CD14-positive monocyte (primary cell): ENCODE data around the gene SETD6. TPM values are rescaled to one million over a fixed set of nuclear protein-coding genes. Genes with fewer than 3 reads are reported as not detected.

Experiments used
- DNase-seq, 3 donors: peaks; one replicate each; pipeline ENCODE4 v3.0.0-alpha.2; 2011 to 2022
- H2AFZ ChIP-seq: 2 replicates; pipeline ENCODE4 v1.6.0; 2012; ENCODE audit warnings: mild to moderate bottlenecking, low read depth, low read length, inconsistent platforms; ENCODE audit not compliant: insufficient read depth, poor library complexity, severe bottlenecking
- H3K27ac ChIP-seq, 2 donors: 1 replicate in 1 of 2; 2 replicates in 1 of 2; pipeline ENCODE4 v1.5.1; 2012 to 2013; ENCODE audit warnings: low read length in 2 of 2, control low read depth in 1 of 2, inconsistent platforms in 1 of 2, low read depth in 1 of 2, mild to moderate bottlenecking in 1 of 2
- H3K27me3 ChIP-seq, 2 donors: one replicate each; pipeline versions ENCODE4 v1.6.0 to v1.6.1; 2011 to 2013; ENCODE audit warnings: low read length in 2 of 2; ENCODE audit not compliant: control insufficient read depth in 2 of 2, insufficient read depth in 2 of 2
- H3K36me3 ChIP-seq, 2 donors: replicated peaks in 1 of 2; 1 replicate in 1 of 2; 2 replicates in 1 of 2; pipeline versions ENCODE4 v1.5.1 to v1.6.1; 2012 to 2013; ENCODE audit warnings: low read length in 2 of 2, control low read depth in 1 of 2, inconsistent platforms in 1 of 2, mild to moderate bottlenecking in 1 of 2; ENCODE audit not compliant: insufficient read depth in 2 of 2, control insufficient read depth in 1 of 2
- H3K4me1 ChIP-seq, 2 donors: 1 replicate in 1 of 2; 2 replicates in 1 of 2; pipeline versions ENCODE4 v1.5.1 to v1.6.1; 2012 to 2013; ENCODE audit warnings: low read length in 2 of 2, control low read depth in 1 of 2, inconsistent platforms in 1 of 2, mild to moderate bottlenecking in 1 of 2, moderate library complexity in 1 of 2; ENCODE audit not compliant: insufficient read depth in 2 of 2, control insufficient read depth in 1 of 2
- H3K4me2 ChIP-seq: replicated peaks from 2 replicates; pipeline ENCODE3; 2012; ENCODE audit warnings: low read length, moderate library complexity, mild to moderate bottlenecking; ENCODE audit not compliant: poor library complexity, severe bottlenecking; ENCODE audit errors: extremely low read depth
- H3K4me3 ChIP-seq, 3 experiments: fragments of 200-600 bp in 1 of 3; sonication (generic) in 1 of 3; replicated peaks in 1 of 3; 1 replicate in 2 of 3; 2 replicates in 1 of 3; pipeline ENCODE4 v1.5.1; 2011 to 2013; ENCODE audit warnings: low read length in 3 of 3, mild to moderate bottlenecking in 3 of 3, control low read depth in 2 of 3, low read depth in 2 of 3, inconsistent platforms in 1 of 3, moderate library complexity in 1 of 3
- H3K79me2 ChIP-seq: 2 replicates; pipeline ENCODE4 v1.6.0; 2012; ENCODE audit warnings: mild to moderate bottlenecking, control low read depth, inconsistent platforms, low read length, moderate library complexity; ENCODE audit not compliant: insufficient read depth
- H3K9ac ChIP-seq: 2 replicates; pipeline ENCODE4 v1.6.0; 2017; ENCODE audit warnings: low read length, mild to moderate bottlenecking; ENCODE audit not compliant: insufficient read depth, poor library complexity, severe bottlenecking
- H3K9me3 ChIP-seq, 2 donors: replicated peaks in 1 of 2; 1 replicate in 1 of 2; 2 replicates in 1 of 2; pipeline versions ENCODE4 v1.5.1 to v1.6.1; 2012 to 2013; ENCODE audit warnings: low read length in 2 of 2, control low read depth in 1 of 2; ENCODE audit not compliant: control insufficient read depth in 1 of 2, insufficient read depth in 1 of 2
- H4K20me1 ChIP-seq: 2 replicates; pipeline ENCODE4 v1.6.0; 2012; ENCODE audit warnings: mild to moderate bottlenecking, low read length, control low read depth, moderate library complexity; ENCODE audit not compliant: insufficient read depth
- H3K27ac Mint-ChIP-seq, 7 donors: one replicate each; pipeline ENCODE4 v1.8.0; 2020; ENCODE audit warnings: mild to moderate bottlenecking in 7 of 7, mixed read lengths in 7 of 7, moderate library complexity in 6 of 7, inconsistent platforms in 2 of 7
- H3K27me3 Mint-ChIP-seq, 3 donors: one replicate each; pipeline ENCODE4 v1.8.0; 2021 to 2022; ENCODE audit warnings: low read depth in 3 of 3, mild to moderate bottlenecking in 3 of 3, mixed read lengths in 3 of 3, moderate library complexity in 3 of 3, inconsistent platforms in 1 of 3
- H3K36me3 Mint-ChIP-seq, 2 donors: one replicate each; pipeline ENCODE4 v1.8.0; 2020; ENCODE audit warnings: mixed read lengths in 2 of 2, inconsistent platforms in 1 of 2, mild to moderate bottlenecking in 1 of 2
- H3K4me1 Mint-ChIP-seq: one replicate; pipeline ENCODE4 v1.8.0; 2020; ENCODE audit warnings: mild to moderate bottlenecking, mixed read lengths
- H3K4me3 Mint-ChIP-seq, 2 donors: one replicate each; pipeline ENCODE4 v1.8.0; 2020; ENCODE audit warnings: mild to moderate bottlenecking in 2 of 2, mixed read lengths in 2 of 2, moderate library complexity in 1 of 2
- H3K9me3 Mint-ChIP-seq, 7 donors: one replicate each; pipeline ENCODE4 v1.8.0; 2020 to 2022; ENCODE audit warnings: mixed read lengths in 7 of 7, mild to moderate bottlenecking in 6 of 7, moderate library complexity in 6 of 7, inconsistent platforms in 2 of 7
- WGBS: methylation state at CpG from one replicate; pipeline ENCODE4 v1.1.5; 2013; ENCODE audit warnings: missing lambda C conversion rate; ENCODE audit not compliant: insufficient coverage; 5-methylcytosine and 5-hydroxymethylcytosine counted together
- intact Hi-C, 2 donors: fragments of 100-400 bp; cut with micrococcal nuclease; formaldehyde crosslinking; loops; one replicate each; pipeline versions ENCODE4 v1.15.0 to v1.15.1; 2023
- polyA plus RNA-seq, 3 donors: library from polyadenylated mRNA; depleted of rRNA in 1 of 3; unstranded in 2 of 3; stranded (reverse) in 1 of 3; fragments of 300-500 nt in 2 of 3; fragments of >200 nt in 1 of 3; fragmentation: Illumina TruSeq in 2 of 3; gene quantifications; 1 replicate in 2 of 3; 2 replicates in 1 of 3; pipeline ENCODE4 v1.2.3, GENCODE V29; 2012 to 2021
- TF ChIP-seq, protein P1 (sequence below): fragments of 200-600 bp; IDR thresholded peaks from one replicate; pipeline ENCODE4 v1.8.0; 2022; ENCODE audit warnings: antibody characterized with exemption, mild to moderate bottlenecking

Gene SETD6
- polyA plus RNA-seq, 3 donors: 2.5 to 13.7 (median 3.4) TPM

DNA sequence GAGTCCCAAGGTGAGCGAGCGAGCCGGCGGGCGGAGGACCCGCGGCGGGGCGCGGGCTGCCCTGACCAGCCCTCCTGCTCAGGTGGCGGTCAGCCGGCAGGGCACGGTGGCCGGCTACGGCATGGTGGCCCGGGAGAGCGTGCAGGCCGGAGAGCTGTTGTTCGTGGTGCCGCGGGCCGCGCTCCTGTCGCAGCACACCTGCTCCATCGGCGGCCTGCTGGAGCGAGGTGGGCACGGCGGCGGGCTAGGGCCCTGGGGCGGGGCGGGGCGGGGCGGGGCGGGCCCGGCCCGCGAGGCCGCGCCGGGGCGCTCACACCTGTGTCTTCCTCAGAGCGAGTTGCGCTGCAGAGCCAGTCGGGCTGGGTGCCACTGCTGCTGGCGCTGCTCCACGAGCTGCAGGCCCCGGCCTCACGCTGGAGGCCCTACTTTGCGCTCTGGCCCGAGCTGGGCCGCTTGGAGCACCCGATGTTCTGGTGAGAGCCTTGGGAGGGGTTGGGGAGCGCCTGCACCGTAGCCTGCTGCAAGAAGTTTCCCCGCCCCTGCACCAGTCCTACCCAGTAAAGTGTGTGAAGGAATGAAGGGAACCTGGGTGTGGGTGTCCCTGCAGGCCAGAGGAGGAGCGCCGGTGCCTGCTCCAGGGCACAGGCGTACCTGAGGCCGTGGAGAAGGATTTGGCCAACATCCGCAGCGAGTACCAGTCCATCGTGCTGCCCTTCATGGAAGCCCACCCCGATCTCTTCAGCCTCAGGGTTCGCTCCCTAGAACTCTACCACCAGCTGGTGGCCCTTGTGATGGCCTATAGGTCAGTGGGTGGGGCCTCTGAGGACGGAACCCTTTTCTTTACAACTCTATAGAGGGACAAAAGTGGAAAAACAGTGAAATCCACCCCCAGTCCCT lies 802 bp downstream of the SETD6 start:
- peaks cover 0 to 2% (median 0%) of the 10 kb centered on the region in 3 donors for H3K27me3 Mint-ChIP-seq
- H3K4me2 ChIP-seq: peak overlapping the region; percentile 92
- peak overlapping the region; percentile 68 to 90 (median 75) for H3K4me3 ChIP-seq
- DNase-seq: no peak
- peak overlapping the region in 4 of 7 donors; percentile 70 to 92 (median 85) for H3K27ac Mint-ChIP-seq
- TF ChIP-seq, protein P1, sequence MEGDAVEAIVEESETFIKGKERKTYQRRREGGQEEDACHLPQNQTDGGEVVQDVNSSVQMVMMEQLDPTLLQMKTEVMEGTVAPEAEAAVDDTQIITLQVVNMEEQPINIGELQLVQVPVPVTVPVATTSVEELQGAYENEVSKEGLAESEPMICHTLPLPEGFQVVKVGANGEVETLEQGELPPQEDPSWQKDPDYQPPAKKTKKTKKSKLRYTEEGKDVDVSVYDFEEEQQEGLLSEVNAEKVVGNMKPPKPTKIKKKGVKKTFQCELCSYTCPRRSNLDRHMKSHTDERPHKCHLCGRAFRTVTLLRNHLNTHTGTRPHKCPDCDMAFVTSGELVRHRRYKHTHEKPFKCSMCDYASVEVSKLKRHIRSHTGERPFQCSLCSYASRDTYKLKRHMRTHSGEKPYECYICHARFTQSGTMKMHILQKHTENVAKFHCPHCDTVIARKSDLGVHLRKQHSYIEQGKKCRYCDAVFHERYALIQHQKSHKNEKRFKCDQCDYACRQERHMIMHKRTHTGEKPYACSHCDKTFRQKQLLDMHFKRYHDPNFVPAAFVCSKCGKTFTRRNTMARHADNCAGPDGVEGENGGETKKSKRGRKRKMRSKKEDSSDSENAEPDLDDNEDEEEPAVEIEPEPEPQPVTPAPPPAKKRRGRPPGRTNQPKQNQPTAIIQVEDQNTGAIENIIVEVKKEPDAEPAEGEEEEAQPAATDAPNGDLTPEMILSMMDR: peak; percentile 23
- no peaks in the 10 kb centered on the region for H3K9me3 ChIP-seq
- peaks cover 35 to 40% of the 10 kb centered on the region in 2 donors for H3K36me3 Mint-ChIP-seq
- no peaks in the 10 kb centered on the region for H3K79me2 ChIP-seq
- peak overlapping the region; percentile 76 for H3K9ac ChIP-seq
- peaks cover 11% of the 10 kb centered on the region for H3K4me1 Mint-ChIP-seq
- peak overlapping the region; percentile 98 for H2AFZ ChIP-seq
- peak overlapping the region; percentile 89 to 97 for H3K4me3 Mint-ChIP-seq
- no peaks in the 10 kb centered on the region for H3K27me3 ChIP-seq
- intact Hi-C loops: loop anchor here (2.0 to 10.0 kb wide), 4 partner anchors 109 to 149 kb away; partner anchors contain the start of gene CNOT1 (in 2 of the 2)
- peaks cover 36% of the 10 kb centered on the region for H4K20me1 ChIP-seq
- H3K9me3 Mint-ChIP-seq: no peaks in the 10 kb centered on the region
- H3K4me1 ChIP-seq: peaks cover 13 to 21% of the 10 kb centered on the region in 2 donors
- 6% methylated on average over 37 of the region's 66 CpGs for WGBS
- H3K27ac ChIP-seq: peak overlapping the region in 1 of 2 donors; percentile 71
- H3K36me3 ChIP-seq: peaks cover 35 to 45% of the 10 kb centered on the region in 2 donors

DNA sequence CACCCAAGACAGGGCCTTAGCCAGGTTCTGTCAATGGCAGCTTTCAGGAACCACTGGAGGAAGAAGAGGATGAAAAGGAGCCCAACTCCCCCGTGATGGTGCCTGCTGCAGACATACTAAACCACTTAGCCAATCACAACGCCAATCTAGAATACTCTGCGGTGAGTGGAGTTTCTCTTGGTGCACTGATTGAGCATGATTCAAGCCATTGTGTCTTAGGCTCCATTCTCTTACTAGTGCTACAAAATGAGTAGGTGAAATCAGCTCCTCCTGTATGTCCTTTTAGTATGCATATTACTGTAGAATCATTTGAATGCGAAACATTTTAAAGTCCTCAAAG lies 1.4 kb downstream of the SETD6 start:
- no peak overlapping the region for H3K4me2 ChIP-seq

More for the DNA sequence above, 1.4 kb downstream of the SETD6 start:
- intact Hi-C loops: loop anchor here (5.0 to 10.0 kb wide), 3 partner anchors 108 to 148 kb away; partner anchors contain the start of gene CNOT1 (in 2 of the 2)
- TF ChIP-seq, protein P1: no peak
- Mint-ChIP-seq H3K9me3 (no peaks in the 10 kb centered on the region), H3K27ac (no peak overlapping the region), H3K36me3 (peaks cover 41 to 45% of the 10 kb centered on the region in 2 donors), H3K4me3 (peak overlapping the region in 1 of 2 donors; percentile 60), H3K4me1 (peaks cover 11% of the 10 kb centered on the region), H3K27me3 (peaks cover 0 to 2% (median 0%) of the 10 kb centered on the region in 3 donors)
- Histone ChIP-seq H3K4me3 (peak overlapping the region in 1 of 3 experiments; percentile 90), H3K79me2 (no peaks in the 10 kb centered on the region), H3K27ac (no peak overlapping the region), H3K36me3 (peaks cover 41 to 51% of the 10 kb centered on the region in 2 donors), H2AFZ (no peak overlapping the region), H4K20me1 (peaks cover 36% of the 10 kb centered on the region), H3K9me3 (no peaks in the 10 kb centered on the region), H3K4me1 (peaks cover 13 to 21% of the 10 kb centered on the region in 2 donors), H3K27me3 (no peaks in the 10 kb centered on the region), H3K9ac (no peak overlapping the region)
- no CpG with 5 or more reads among the region's 4 CpGs for WGBS
- no peak for DNase-seq
